H1 (cell line): ENCODE results near the gene ADCK2. TPM values are rescaled to one million over a fixed set of nuclear protein-coding genes. Genes with fewer than 3 reads are reported as not detected.

Experiments used
- EGR1 ChIP-seq: IDR thresholded peaks from 2 replicates; pipeline ENCODE4 v1.6.1; 2011; ENCODE audit warnings: low read depth, low read length, borderline replicate concordance
- polyA plus RNA-seq, 7 experiments: library from polyadenylated mRNA; depleted of rRNA in 3 of 7; stranded (reverse) in 5 of 7; unstranded in 2 of 7; fragments of >200 nt in 5 of 7; fragments of 200-250 nt in 2 of 7; gene quantifications; 1 replicate in 5 of 7; 2 replicates in 1 of 7; 4 replicates in 1 of 7; pipeline versions ENCODE4 v1.2.1 to v1.2.3, GENCODE V29; 2011 to 2013; ENCODE audit warnings: missing spikeins in 2 of 7, mixed read lengths in 2 of 7
- total RNA-seq: library from RNA; stranded (reverse); fragmentation: NEBNext Ultra II Directional; extraction: Animal tissue kit (Norgen Biotek cat#: 25700); gene quantifications from 2 replicates; pipeline ENCODE4 v1.2.1, GENCODE V29; 2021

The ADCK2 gene
- total and polyA plus RNA-seq, 2 of the 8 experiments (the other 6 are each of a cell fraction or from before 2014, with no cell fraction given): 6.9 to 11.7 TPM

- TF ChIP-seq EGR1: no peak
Measured at GRCh38 chr7:140684066-140684950, 11.6 kb downstream of the ADCK2 start (continued).
